A172 (cell line): ENCODE measurements around the gene MRPS23. TPM values are rescaled to one million over a fixed set of nuclear protein-coding genes. Genes with fewer than 3 reads are reported as not detected.
A peak's percentile ranks its signal among the peaks of the same experiment; 100 is the strongest.

Source experiments
- DNase-seq: peaks from one replicate; pipeline ENCODE4 v3.0.0-alpha.2; 2015; ENCODE audit warnings: low spot score
- total RNA-seq: library from RNA; depleted of rRNA; stranded (reverse); fragments of >200 nt; shearing (Covaris generic); gene quantifications from 2 replicates; pipeline ENCODE4 v1.2.3, GENCODE V29; 2014; rRNA removed

Gene MRPS23
- 67.2 and 83.7 TPM in 2 replicates for total RNA-seq

GRCh38 chr17:57849874-57850754 lies at the start of gene MRPS23:
Gene MRPS23 (minus strand): TSS chr17:57850044. CDS start chr17:57850010, 34 bp downstream.
- DNase-seq, result peak; percentile 98

GRCh38 chr17:57899391-57899790 lies 49.5 kb upstream of the MRPS23 start:
- no peak for DNase-seq

- DNase-seq, result no peak
These were observed 48.9 kb upstream of the MRPS23 start for GRCh38 chr17:57898487-57899311.

GRCh38 chr17:57895382-57896060 lies 45.7 kb upstream of the MRPS23 start:
- no peak for DNase-seq

GRCh38 chr17:57894848-57895247 lies 45.0 kb upstream of the MRPS23 start:
- no peak for DNase-seq

- DNase-seq, result peak; percentile 91
These were observed 43.2 kb upstream of the MRPS23 start for GRCh38 chr17:57892820-57893595.

- DNase-seq, result peak; percentile 84
These were observed 42.4 kb upstream of the MRPS23 start for GRCh38 chr17:57892146-57892819.

GRCh38 chr17:57890857-57891232 lies 41.0 kb upstream of the MRPS23 start:
- no peak for DNase-seq

- DNase-seq, result peak; percentile 80
These were observed 40.3 kb upstream of the MRPS23 start for GRCh38 chr17:57889892-57890856.

GRCh38 chr17:57889252-57889651 lies 39.4 kb upstream of the MRPS23 start:
- no peak for DNase-seq

- no peak for DNase-seq
These were observed 38.7 kb upstream of the MRPS23 start for GRCh38 chr17:57888311-57889216.

- no peak for DNase-seq
These were observed 37.3 kb upstream of the MRPS23 start for GRCh38 chr17:57887161-57887560.

- DNase-seq, result no peak
These were observed 36.2 kb upstream of the MRPS23 start for GRCh38 chr17:57886020-57886419.

GRCh38 chr17:57885148-57885915 lies 35.5 kb upstream of the MRPS23 start:
- no peak for DNase-seq

- DNase-seq, result no peak
These were observed 32.0 kb upstream of the MRPS23 start for GRCh38 chr17:57881783-57882351.

- no peak for DNase-seq
These were observed 31.3 kb upstream of the MRPS23 start for GRCh38 chr17:57881143-57881542.

GRCh38 chr17:57880086-57880456 lies 30.2 kb upstream of the MRPS23 start:
- DNase-seq, result no peak
